WTC11 (cell line): ENCODE data around the gene PARP12. TPM values are rescaled to one million over a fixed set of nuclear protein-coding genes. Genes with fewer than 3 reads are reported as not detected.

ENCODE experiments used
- ATAC-seq: fragments of 200-7000 bp; cut with Tn5 transposase; 2 replicates; pipeline ENCODE4 v1.10.0; 2021; ENCODE audit warnings: mild to moderate bottlenecking, moderate library complexity
- CTCF ChIA-PET: fragments of 300-600 bp; sonication (Branson Sonifier 250); formaldehyde crosslinking; loops from one replicate; lab custom pipeline; 2021; ENCODE audit warnings: antibody characterized with exemption; lab: Charles Lee
- POLR2A ChIA-PET: fragments of 350-600 bp; sonication (Branson Sonifier 250); formaldehyde crosslinking; loops from one replicate; lab custom pipeline; 2021; ENCODE audit warnings: antibody characterized with exemption; lab: Charles Lee
- DNase-seq: peaks from one replicate; pipeline ENCODE4 v3.0.0; 2021; ENCODE audit warnings: low spot score
- H3K27ac Mint-ChIP-seq: 2 replicates; pipeline ENCODE4 v1.8.0; 2021; ENCODE audit warnings: mixed read lengths
- H3K27me3 Mint-ChIP-seq: 2 replicates; pipeline ENCODE4 v1.8.0; 2021; ENCODE audit warnings: low read depth, mild to moderate bottlenecking, moderate library complexity, mixed read lengths
- H3K36me3 Mint-ChIP-seq: 2 replicates; pipeline ENCODE4 v1.8.0; 2021; ENCODE audit warnings: mixed read lengths
- H3K4me1 Mint-ChIP-seq: 2 replicates; pipeline ENCODE4 v1.8.0; 2022; ENCODE audit warnings: mixed read lengths
- H3K4me3 Mint-ChIP-seq: 2 replicates; pipeline ENCODE4 v1.8.0; 2021; ENCODE audit warnings: mild to moderate bottlenecking, moderate library complexity, mixed read lengths
- H3K9me3 Mint-ChIP-seq: 2 replicates; pipeline ENCODE4 v1.8.0; 2021; ENCODE audit warnings: mixed read lengths
- CTCF ChIP-seq: fragments of 200-600 bp; IDR thresholded peaks from 2 replicates; pipeline ENCODE4 v1.8.0; 2022; ENCODE audit warnings: antibody characterized with exemption
- E2F1 ChIP-seq: sonication (generic); formaldehyde crosslinking; IDR thresholded peaks from 2 replicates; pipeline ENCODE4 v1.8.0; 2022; ENCODE audit warnings: mild to moderate bottlenecking, missing genetic modification reagents
- FOXK1 ChIP-seq: sonication (generic); formaldehyde crosslinking; IDR thresholded peaks from 2 replicates; pipeline ENCODE4 v1.8.0; 2022; ENCODE audit warnings: mild to moderate bottlenecking, moderate library complexity, missing genetic modification reagents
- GRHL2 ChIP-seq: fragments of 250-450 bp; sonication (Bioruptor Pico); IDR thresholded peaks from 2 replicates; pipeline ENCODE4 v1.8.0; 2022; ENCODE audit warnings: mild to moderate bottlenecking, moderate library complexity; ENCODE audit not compliant: insufficient replicate concordance, severe bottlenecking
- MXD4 ChIP-seq: fragments of 250-450 bp; sonication (Bioruptor Pico); IDR thresholded peaks from 2 replicates; pipeline ENCODE4 v1.8.0; 2021; ENCODE audit warnings: mild to moderate bottlenecking, moderate library complexity, borderline replicate concordance
- NFATC4 ChIP-seq: fragments of 250-450 bp; sonication (Bioruptor Pico); IDR thresholded peaks from 2 replicates; pipeline ENCODE4 v1.9.0; 2021; ENCODE audit warnings: mild to moderate bottlenecking
- NFYB ChIP-seq: sonication (generic); formaldehyde crosslinking; conservative IDR thresholded peaks from 2 replicates; pipeline ENCODE4 v1.8.0; 2022; ENCODE audit warnings: low read depth, missing genetic modification reagents
- NR2C2 ChIP-seq: sonication (generic); formaldehyde crosslinking; IDR thresholded peaks from 2 replicates; pipeline ENCODE4 v1.8.0; 2022; ENCODE audit warnings: mild to moderate bottlenecking, missing genetic modification reagents
- RELA ChIP-seq: sonication (generic); formaldehyde crosslinking; IDR thresholded peaks from 2 replicates; pipeline ENCODE4 v1.8.1; 2022; ENCODE audit warnings: missing genetic modification reagents, mild to moderate bottlenecking, borderline replicate concordance
- SOX15 ChIP-seq: fragments of 250-450 bp; sonication (Bioruptor Pico); IDR thresholded peaks from 2 replicates; pipeline ENCODE4 v1.9.0; 2021; ENCODE audit warnings: mild to moderate bottlenecking
- SP1 ChIP-seq: sonication (generic); formaldehyde crosslinking; conservative IDR thresholded peaks from 2 replicates; pipeline ENCODE4 v1.8.1; 2022; ENCODE audit warnings: missing genetic modification reagents
- ZBTB21 ChIP-seq: sonication (generic); formaldehyde crosslinking; IDR thresholded peaks from 2 replicates; pipeline ENCODE4 v1.8.1; 2023; ENCODE audit warnings: mild to moderate bottlenecking, missing genetic modification reagents, borderline replicate concordance
- ZNF138 ChIP-seq: sonication (generic); formaldehyde crosslinking; conservative IDR thresholded peaks from 2 replicates; pipeline ENCODE4 v1.8.1; 2022; ENCODE audit warnings: mild to moderate bottlenecking, moderate library complexity, missing genetic modification reagents
- ZNF425 ChIP-seq: fragments of 250-450 bp; sonication (Bioruptor Pico); conservative IDR thresholded peaks from 2 replicates; pipeline ENCODE4 v1.9.0; 2021; ENCODE audit warnings: mild to moderate bottlenecking
- ZSCAN18 ChIP-seq: fragments of 250-450 bp; sonication (Bioruptor Pico); IDR thresholded peaks from 2 replicates; pipeline ENCODE4 v2.1.2; 2022; ENCODE audit warnings: mild to moderate bottlenecking, moderate library complexity
- total RNA-seq: library from RNA; stranded (reverse); gene quantifications from 3 replicates; pipeline ENCODE4 v1.2.3, GENCODE V29; 2021
- TF ChIP-seq, protein P1 (sequence below): sonication (generic); formaldehyde crosslinking; IDR thresholded peaks from 2 replicates; pipeline ENCODE4 v1.8.0; 2023; ENCODE audit warnings: missing genetic modification reagents
- TF ChIP-seq, protein P2 (sequence below): fragments of 250-450 bp; sonication (Bioruptor Pico); IDR thresholded peaks from 2 replicates; pipeline ENCODE4 v1.9.0; 2021; ENCODE audit warnings: mild to moderate bottlenecking
- TF ChIP-seq, protein P3 (sequence below): fragments of 250-450 bp; sonication (Bioruptor Pico); IDR thresholded peaks from 2 replicates; pipeline ENCODE4 v1.8.0; 2021; ENCODE audit warnings: mild to moderate bottlenecking
- TF ChIP-seq, protein P4 (sequence below): sonication (generic); formaldehyde crosslinking; IDR thresholded peaks from 2 replicates; pipeline ENCODE4 v1.8.1; 2023; ENCODE audit warnings: mild to moderate bottlenecking, moderate library complexity, missing genetic modification reagents
- TF ChIP-seq, protein P5 (sequence below): fragments of 250-450 bp; sonication (Bioruptor Pico); IDR thresholded peaks from 2 replicates; pipeline ENCODE4 v1.9.0; 2021; ENCODE audit warnings: mild to moderate bottlenecking

Gene PARP12
- total RNA-seq, 1 experiment from 2014 or later, result 9.1 TPM

DNA sequence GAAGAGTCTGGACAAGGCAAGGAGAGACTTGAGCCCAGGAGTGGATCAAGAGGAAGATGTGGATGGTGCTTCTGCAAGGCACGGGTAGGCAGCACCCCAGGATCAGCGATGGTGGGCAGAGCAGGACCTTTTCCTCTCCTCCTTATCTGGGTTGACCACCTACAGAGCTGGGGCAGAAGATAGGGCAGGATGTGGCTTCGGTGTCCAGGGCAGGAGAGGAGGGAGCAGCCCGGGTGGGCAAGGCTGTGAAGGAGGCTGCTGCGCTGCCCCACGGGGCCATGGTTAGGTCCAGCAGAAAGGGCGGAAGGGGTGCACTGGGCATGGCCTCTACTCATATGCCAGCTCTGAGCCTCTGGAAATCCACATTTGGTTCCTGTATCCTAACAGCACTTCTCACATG lies 20.0 kb upstream of the PARP12 start:
- ATAC-seq (no peak), DNase-seq (no peak)
- H3K4me3 Mint-ChIP-seq, result no peak overlapping the region
- no peaks in the 10 kb centered on the region for H3K27me3 Mint-ChIP-seq
- no peaks in the 10 kb centered on the region for H3K36me3 Mint-ChIP-seq
- peaks cover 17% of the 10 kb centered on the region for H3K4me1 Mint-ChIP-seq
- ChIA-PET POLR2A (interaction anchor here (0.6 to 1.2 kb wide), 2 partner anchors 31 to 45 kb away, joined by 3 to 6 read pairs; no protein-coding TSS in a partner anchor), CTCF (interaction anchor here (0.7 kb wide), 1 partner anchor 18 kb away, joined by 3 read pairs; no protein-coding TSS in a partner anchor)
- TF ChIP-seq, protein P1, sequence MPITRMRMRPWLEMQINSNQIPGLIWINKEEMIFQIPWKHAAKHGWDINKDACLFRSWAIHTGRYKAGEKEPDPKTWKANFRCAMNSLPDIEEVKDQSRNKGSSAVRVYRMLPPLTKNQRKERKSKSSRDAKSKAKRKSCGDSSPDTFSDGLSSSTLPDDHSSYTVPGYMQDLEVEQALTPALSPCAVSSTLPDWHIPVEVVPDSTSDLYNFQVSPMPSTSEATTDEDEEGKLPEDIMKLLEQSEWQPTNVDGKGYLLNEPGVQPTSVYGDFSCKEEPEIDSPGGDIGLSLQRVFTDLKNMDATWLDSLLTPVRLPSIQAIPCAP, result no peak
- TF ChIP-seq CTCF (no peak), ZNF425 (CRISPR knock-in tag) (no peak), SP1 (CRISPR knock-in tag) (no peak), NFYB (no peak), E2F1 (no peak), ZNF138 (CRISPR knock-in tag) (no peak), NFATC4 (no peak), NR2C2 (CRISPR knock-in tag) (no peak), ZBTB21 (CRISPR knock-in tag) (no peak), SOX15 (CRISPR knock-in tag) (no peak), ZSCAN18 (CRISPR knock-in tag) (no peak)
- TF ChIP-seq, protein P2, sequence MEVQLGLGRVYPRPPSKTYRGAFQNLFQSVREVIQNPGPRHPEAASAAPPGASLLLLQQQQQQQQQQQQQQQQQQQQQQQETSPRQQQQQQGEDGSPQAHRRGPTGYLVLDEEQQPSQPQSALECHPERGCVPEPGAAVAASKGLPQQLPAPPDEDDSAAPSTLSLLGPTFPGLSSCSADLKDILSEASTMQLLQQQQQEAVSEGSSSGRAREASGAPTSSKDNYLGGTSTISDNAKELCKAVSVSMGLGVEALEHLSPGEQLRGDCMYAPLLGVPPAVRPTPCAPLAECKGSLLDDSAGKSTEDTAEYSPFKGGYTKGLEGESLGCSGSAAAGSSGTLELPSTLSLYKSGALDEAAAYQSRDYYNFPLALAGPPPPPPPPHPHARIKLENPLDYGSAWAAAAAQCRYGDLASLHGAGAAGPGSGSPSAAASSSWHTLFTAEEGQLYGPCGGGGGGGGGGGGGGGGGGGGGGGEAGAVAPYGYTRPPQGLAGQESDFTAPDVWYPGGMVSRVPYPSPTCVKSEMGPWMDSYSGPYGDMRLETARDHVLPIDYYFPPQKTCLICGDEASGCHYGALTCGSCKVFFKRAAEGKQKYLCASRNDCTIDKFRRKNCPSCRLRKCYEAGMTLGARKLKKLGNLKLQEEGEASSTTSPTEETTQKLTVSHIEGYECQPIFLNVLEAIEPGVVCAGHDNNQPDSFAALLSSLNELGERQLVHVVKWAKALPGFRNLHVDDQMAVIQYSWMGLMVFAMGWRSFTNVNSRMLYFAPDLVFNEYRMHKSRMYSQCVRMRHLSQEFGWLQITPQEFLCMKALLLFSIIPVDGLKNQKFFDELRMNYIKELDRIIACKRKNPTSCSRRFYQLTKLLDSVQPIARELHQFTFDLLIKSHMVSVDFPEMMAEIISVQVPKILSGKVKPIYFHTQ (CRISPR knock-in tag), result no peak
- H3K9me3 Mint-ChIP-seq, result no peaks in the 10 kb centered on the region
- H3K27ac Mint-ChIP-seq, result no peak overlapping the region

DNA sequence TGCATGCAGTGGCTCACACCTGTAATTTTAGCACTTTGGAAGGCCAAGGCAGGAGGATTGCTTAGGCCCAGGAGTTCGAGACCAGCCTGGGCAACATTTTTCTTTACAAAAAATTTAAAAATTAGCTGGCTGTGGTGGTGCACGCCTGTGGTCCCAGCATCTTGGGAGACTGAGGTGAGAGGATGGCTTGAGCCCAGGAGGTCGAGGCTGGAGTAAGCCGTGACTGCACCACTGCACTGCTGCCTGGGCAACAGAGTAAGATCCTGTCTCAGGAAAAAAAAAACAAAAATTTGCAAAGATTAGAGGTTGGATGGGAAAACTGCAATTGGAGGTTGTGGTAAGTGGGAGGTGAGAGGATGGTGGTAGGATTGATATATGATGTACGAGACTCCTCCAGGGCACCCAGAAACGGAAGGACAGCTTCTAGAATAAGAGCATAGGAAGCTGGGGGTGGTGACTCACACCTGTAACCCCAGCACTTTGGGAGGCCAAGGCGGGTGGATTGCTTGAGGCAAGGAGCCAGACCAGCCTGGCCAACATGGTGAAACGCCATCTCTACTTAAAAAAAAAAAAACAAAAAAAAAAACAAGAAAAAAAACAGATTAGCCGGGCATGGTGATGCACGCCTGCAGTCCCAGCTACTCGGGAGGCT lies 19.1 kb upstream of the PARP12 start:
- Mint-ChIP-seq H3K4me1 (peaks cover 11% of the 10 kb centered on the region), H3K4me3 (no peak overlapping the region), H3K36me3 (no peaks in the 10 kb centered on the region), H3K27me3 (no peaks in the 10 kb centered on the region), H3K27ac (no peak overlapping the region), H3K9me3 (no peaks in the 10 kb centered on the region)
- DNase-seq, result no peak
- ChIA-PET CTCF (interaction anchor here (0.7 kb wide), 1 partner anchor 17 kb away, joined by 3 read pairs; no protein-coding TSS in a partner anchor), POLR2A (interaction anchor here (0.6 kb wide), 1 partner anchor 30 kb away, joined by 6 read pairs; no protein-coding TSS in a partner anchor)
- TF ChIP-seq NR2C2 (CRISPR knock-in tag) (no peak), GRHL2 (CRISPR knock-in tag) (no peak), RELA (CRISPR knock-in tag) (no peak), MXD4 (no peak), FOXK1 (CRISPR knock-in tag) (no peak)
- TF ChIP-seq, protein P3, sequence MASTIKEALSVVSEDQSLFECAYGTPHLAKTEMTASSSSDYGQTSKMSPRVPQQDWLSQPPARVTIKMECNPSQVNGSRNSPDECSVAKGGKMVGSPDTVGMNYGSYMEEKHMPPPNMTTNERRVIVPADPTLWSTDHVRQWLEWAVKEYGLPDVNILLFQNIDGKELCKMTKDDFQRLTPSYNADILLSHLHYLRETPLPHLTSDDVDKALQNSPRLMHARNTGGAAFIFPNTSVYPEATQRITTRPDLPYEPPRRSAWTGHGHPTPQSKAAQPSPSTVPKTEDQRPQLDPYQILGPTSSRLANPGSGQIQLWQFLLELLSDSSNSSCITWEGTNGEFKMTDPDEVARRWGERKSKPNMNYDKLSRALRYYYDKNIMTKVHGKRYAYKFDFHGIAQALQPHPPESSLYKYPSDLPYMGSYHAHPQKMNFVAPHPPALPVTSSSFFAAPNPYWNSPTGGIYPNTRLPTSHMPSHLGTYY, result no peak
- TF ChIP-seq, protein P4, sequence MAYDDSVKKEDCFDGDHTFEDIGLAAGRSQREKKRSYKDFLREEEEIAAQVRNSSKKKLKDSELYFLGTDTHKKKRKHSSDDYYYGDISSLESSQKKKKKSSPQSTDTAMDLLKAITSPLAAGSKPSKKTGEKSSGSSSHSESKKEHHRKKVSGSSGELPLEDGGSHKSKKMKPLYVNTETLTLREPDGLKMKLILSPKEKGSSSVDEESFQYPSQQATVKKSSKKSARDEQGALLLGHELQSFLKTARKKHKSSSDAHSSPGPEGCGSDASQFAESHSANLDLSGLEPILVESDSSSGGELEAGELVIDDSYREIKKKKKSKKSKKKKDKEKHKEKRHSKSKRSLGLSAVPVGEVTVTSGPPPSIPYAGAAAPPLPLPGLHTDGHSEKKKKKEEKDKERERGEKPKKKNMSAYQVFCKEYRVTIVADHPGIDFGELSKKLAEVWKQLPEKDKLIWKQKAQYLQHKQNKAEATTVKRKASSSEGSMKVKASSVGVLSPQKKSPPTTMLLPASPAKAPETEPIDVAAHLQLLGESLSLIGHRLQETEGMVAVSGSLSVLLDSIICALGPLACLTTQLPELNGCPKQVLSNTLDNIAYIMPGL, result no peak
- TF ChIP-seq, protein P5, sequence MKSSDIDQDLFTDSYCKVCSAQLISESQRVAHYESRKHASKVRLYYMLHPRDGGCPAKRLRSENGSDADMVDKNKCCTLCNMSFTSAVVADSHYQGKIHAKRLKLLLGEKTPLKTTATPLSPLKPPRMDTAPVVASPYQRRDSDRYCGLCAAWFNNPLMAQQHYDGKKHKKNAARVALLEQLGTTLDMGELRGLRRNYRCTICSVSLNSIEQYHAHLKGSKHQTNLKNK, result no peak
- no peak for ATAC-seq
